Neuronal stem cell (in vitro differentiated cells): Measurements from ENCODE around the gene SLC7A10.

Experiments
- DNase-seq: peaks from one replicate; pipeline ENCODE4 v3.0.0-alpha.2; 2013; ENCODE audit warnings: low spot score
- H2AFZ ChIP-seq: one replicate; pipeline ENCODE4 v1.6.1; 2013; ENCODE audit warnings: mild to moderate bottlenecking, low read length, inconsistent platforms
- H2AK5ac ChIP-seq: 2 replicates; pipeline ENCODE4 v1.6.1; 2013; ENCODE audit warnings: low read depth, mild to moderate bottlenecking, inconsistent platforms, low read length, moderate library complexity, mixed read lengths
- H2BK120ac ChIP-seq: 2 replicates; pipeline ENCODE4 v1.6.1; 2013; ENCODE audit warnings: low read depth, mild to moderate bottlenecking, inconsistent platforms, low read length, moderate library complexity, mixed read lengths
- H2BK12ac ChIP-seq: one replicate; pipeline ENCODE4 v1.6.1; 2013; ENCODE audit warnings: low read length, inconsistent platforms
- H2BK15ac ChIP-seq: 2 replicates; pipeline ENCODE4 v1.6.1; 2013; ENCODE audit warnings: mild to moderate bottlenecking, low read length, inconsistent platforms, mixed read lengths
- H2BK5ac ChIP-seq: one replicate; pipeline ENCODE4 v1.6.1; 2013; ENCODE audit warnings: inconsistent platforms, mild to moderate bottlenecking, low read length, moderate library complexity
- H3K14ac ChIP-seq: one replicate; pipeline ENCODE4 v1.6.1; 2013; ENCODE audit warnings: low read length, inconsistent platforms
- H3K18ac ChIP-seq: 2 replicates; pipeline ENCODE4 v1.6.1; 2013; ENCODE audit warnings: low read length, inconsistent platforms
- H3K23ac ChIP-seq: 2 replicates; pipeline ENCODE4 v1.6.1; 2013; ENCODE audit warnings: low read depth, mild to moderate bottlenecking, mixed read lengths, low read length, inconsistent platforms; ENCODE audit not compliant: poor library complexity
- H3K27ac ChIP-seq: replicated peaks from 3 replicates; pipeline ENCODE4 v1.5.1; 2013; ENCODE audit warnings: low read length, inconsistent platforms
- H3K27me3 ChIP-seq, 3 experiments: 2 replicates each; pipeline ENCODE4 v1.6.1; 2013; ENCODE audit warnings: low read length in 3 of 3, mild to moderate bottlenecking in 2 of 3, inconsistent platforms in 1 of 3, low read depth in 1 of 3, mixed read lengths in 1 of 3, moderate library complexity in 1 of 3; ENCODE audit not compliant: control insufficient read depth in 3 of 3, insufficient read depth in 3 of 3
- H3K36me3 ChIP-seq, 2 donors: replicated peaks in 1 of 2; 2 replicates each; pipeline ENCODE4 v1.6.1; 2013; ENCODE audit warnings: low read length in 2 of 2; ENCODE audit not compliant: control insufficient read depth in 2 of 2, insufficient read depth in 2 of 2
- H3K4ac ChIP-seq: 2 replicates; pipeline ENCODE4 v1.6.1; 2013; ENCODE audit warnings: inconsistent platforms, mild to moderate bottlenecking, low read length, moderate library complexity
- H3K4me1 ChIP-seq, 2 donors: 1 replicate in 1 of 2; 2 replicates in 1 of 2; pipeline ENCODE4 v1.6.1; 2013; ENCODE audit warnings: low read length in 2 of 2, low read depth in 1 of 2; ENCODE audit not compliant: control insufficient read depth in 2 of 2, insufficient read depth in 1 of 2
- H3K4me2 ChIP-seq: one replicate; pipeline ENCODE4 v1.6.1; 2013; ENCODE audit warnings: mild to moderate bottlenecking, low read length, inconsistent platforms; ENCODE audit not compliant: insufficient read depth, poor library complexity, severe bottlenecking
- H3K4me3 ChIP-seq, 2 donors: 2 replicates each; pipeline ENCODE4 v1.5.1; 2013; ENCODE audit warnings: low read length in 2 of 2, mild to moderate bottlenecking in 2 of 2, inconsistent platforms in 1 of 2, moderate library complexity in 1 of 2
- H3K79me1 ChIP-seq: one replicate; pipeline ENCODE4 v1.6.1; 2013; ENCODE audit warnings: low read depth, mild to moderate bottlenecking, inconsistent platforms, low read length, moderate library complexity
- H3K9ac ChIP-seq: one replicate; pipeline ENCODE4 v1.6.1; 2013; ENCODE audit warnings: mild to moderate bottlenecking, low read depth, low read length, inconsistent platforms; ENCODE audit not compliant: poor library complexity
- H3K9me3 ChIP-seq, 2 donors: replicated peaks in 1 of 2; 2 replicates each; pipeline versions ENCODE3 to v1.6.1; 2013; ENCODE audit warnings: low read length in 2 of 2, mild to moderate bottlenecking in 2 of 2, inconsistent platforms in 1 of 2, low read depth in 1 of 2, mixed read lengths in 1 of 2, moderate library complexity in 1 of 2; ENCODE audit not compliant: control insufficient read depth in 2 of 2, insufficient read depth in 1 of 2
- H4K8ac ChIP-seq: one replicate; pipeline ENCODE4 v1.6.1; 2013; ENCODE audit warnings: low read depth, mild to moderate bottlenecking, inconsistent platforms, low read length, moderate library complexity
- H4K91ac ChIP-seq: one replicate; pipeline ENCODE4 v1.6.1; 2013; ENCODE audit warnings: low read length, low read depth, mild to moderate bottlenecking, inconsistent platforms; ENCODE audit not compliant: poor library complexity
- WGBS, 2 donors: extraction: QIAGEN DNeasy Blood & Tissue Kit; methylation state at CpG; one replicate each; pipeline ENCODE4 v1.1.7; 2013; ENCODE audit warnings: missing lambda C conversion rate in 2 of 2, mixed read lengths in 1 of 2; ENCODE audit not compliant: insufficient read length in 2 of 2, insufficient replicate concordance in 1 of 2; ENCODE audit errors: extremely low coverage in 2 of 2; 5-methylcytosine and 5-hydroxymethylcytosine counted together

Gene SLC7A10

DNA sequence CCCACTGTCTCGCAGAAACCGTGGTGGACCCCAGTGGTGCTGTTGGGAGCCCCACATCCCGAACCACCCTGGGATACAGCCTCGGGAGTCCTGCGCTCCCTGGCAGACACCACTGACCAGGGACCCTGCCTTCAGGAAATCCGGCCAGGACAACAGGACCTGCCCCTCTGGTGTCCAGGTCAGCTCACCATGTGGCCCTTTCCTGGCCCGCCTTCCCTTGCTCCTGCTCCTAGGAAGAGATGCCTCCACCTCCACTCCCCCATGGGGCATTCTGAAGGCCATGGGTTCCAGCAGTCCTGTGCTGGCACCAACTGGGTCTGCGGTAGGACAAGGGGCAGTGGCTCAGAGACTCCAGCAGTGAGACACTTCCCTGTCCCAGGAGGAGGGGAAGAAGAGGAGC lies 22.5 kb upstream of the SLC7A10 start:
- Histone ChIP-seq H3K27me3 (peaks cover 0 to 3% (median 0%) of the 10 kb centered on the region in 3 experiments), H2BK15ac (no peak overlapping the region), H3K4me3 (no peak overlapping the region), H2BK5ac (no peak overlapping the region), H3K4me2 (no peak overlapping the region), H3K79me1 (peaks cover 2% of the 10 kb centered on the region), H2AFZ (no peak overlapping the region), H3K18ac (no peak overlapping the region), H4K8ac (peak overlapping the region; percentile 25), H3K36me3 (no peaks in the 10 kb centered on the region), H3K23ac (peak overlapping the region; percentile 10), H3K4ac (no peak overlapping the region), H4K91ac (no peak overlapping the region), H3K14ac (no peak overlapping the region), H2AK5ac (no peak overlapping the region), H3K4me1 (peaks cover 0 to 4% of the 10 kb centered on the region in 2 donors), H2BK12ac (no peak overlapping the region), H3K9ac (no peak overlapping the region), H3K9me3 (peaks cover 12 to 14% of the 10 kb centered on the region in 2 donors), H3K27ac (no peak overlapping the region), H2BK120ac (no peak overlapping the region)
- DNase-seq = no peak
- WGBS, 2 donors = no CpG with 5 or more reads among the region's 8 CpGs

DNA sequence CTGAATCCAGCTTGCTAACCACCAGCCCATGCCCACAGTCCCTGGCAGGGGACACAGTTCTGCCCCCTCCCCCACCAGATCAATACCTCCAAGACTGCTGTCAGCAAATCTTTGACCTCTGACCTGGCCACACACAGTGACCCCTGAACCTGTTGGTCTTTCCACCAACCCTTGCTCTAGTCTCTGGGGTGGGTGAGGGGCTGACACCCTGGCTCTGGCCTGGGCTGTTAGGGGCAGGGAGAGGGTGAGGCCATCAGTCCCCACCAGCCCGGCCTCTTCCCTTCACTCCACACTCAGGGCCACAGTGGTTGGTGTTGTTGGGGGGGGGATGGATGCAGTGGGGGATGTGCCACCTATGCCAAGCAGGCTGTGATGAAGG lies 21.8 kb upstream of the SLC7A10 start:
- H3K4me2 ChIP-seq = no peak overlapping the region
- no CpG with 5 or more reads among the region's 1 CpG for WGBS, 2 donors
- H3K9ac ChIP-seq = no peak overlapping the region
- no peak overlapping the region for H4K8ac ChIP-seq
- peaks cover 0 to 3% (median 0%) of the 10 kb centered on the region in 3 experiments for H3K27me3 ChIP-seq
- H2BK120ac ChIP-seq = no peak overlapping the region
- no peak overlapping the region for H3K4ac ChIP-seq
- no peaks in the 10 kb centered on the region for H3K36me3 ChIP-seq
- no peak overlapping the region for H4K91ac ChIP-seq
- H3K14ac ChIP-seq = no peak overlapping the region
- peak overlapping the region; percentile 59 for H2AK5ac ChIP-seq
- peaks cover 2% of the 10 kb centered on the region for H3K79me1 ChIP-seq
- H3K27ac ChIP-seq = no peak overlapping the region
- no peak overlapping the region for H3K23ac ChIP-seq
- peak overlapping the region; percentile 72 for H3K18ac ChIP-seq
- no peak for DNase-seq
- no peak overlapping the region for H2BK12ac ChIP-seq
- peaks cover 12 to 14% of the 10 kb centered on the region in 2 donors for H3K9me3 ChIP-seq
- H2AFZ ChIP-seq = no peak overlapping the region
- no peak overlapping the region for H3K4me3 ChIP-seq
- peaks cover 0 to 4% of the 10 kb centered on the region in 2 donors for H3K4me1 ChIP-seq
- no peak overlapping the region for H2BK15ac ChIP-seq
- H2BK5ac ChIP-seq = no peak overlapping the region

DNA sequence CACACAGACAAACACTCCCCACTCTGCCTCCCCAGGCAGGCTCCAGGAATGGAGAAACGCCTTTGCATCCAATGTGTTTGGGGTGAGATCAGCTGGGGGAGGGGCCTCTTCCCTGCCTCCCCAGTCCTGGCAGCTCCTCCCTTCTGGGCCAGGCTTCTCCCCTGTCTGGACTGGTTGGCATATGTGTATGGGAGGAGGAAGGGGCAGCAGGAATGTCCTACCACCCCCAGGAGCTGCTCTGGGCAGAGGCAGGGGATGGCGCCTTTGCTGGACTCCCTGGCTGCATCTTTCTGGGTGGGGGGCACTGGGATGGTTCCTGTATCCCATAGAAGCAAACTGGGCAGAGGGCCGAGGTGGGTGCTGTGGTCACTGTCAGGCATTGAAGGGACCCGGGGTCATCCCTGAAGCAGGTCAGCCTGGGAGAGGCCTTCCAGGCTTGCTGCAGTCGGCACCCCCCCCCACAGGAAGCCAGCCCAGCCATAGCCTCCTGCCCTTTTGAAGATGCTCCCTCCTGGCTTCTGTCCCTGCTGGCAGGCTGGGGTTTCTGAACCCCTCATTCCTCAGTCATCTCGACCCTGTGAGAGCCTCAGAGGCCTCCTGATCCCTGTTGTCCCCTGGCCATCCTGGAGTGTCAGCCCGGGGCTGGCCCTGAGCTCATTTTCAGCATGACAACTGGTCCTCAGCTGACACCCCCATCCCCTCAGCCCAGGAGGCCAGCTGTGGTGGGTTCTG lies 21.2 kb upstream of the SLC7A10 start:
- Histone ChIP-seq H3K9ac (no peak overlapping the region), H2BK15ac (no peak overlapping the region), H2BK12ac (no peak overlapping the region), H2AK5ac (no peak overlapping the region), H3K27ac (no peak overlapping the region), H3K4me2 (no peak overlapping the region), H2BK120ac (no peak overlapping the region), H3K18ac (no peak overlapping the region), H4K91ac (no peak overlapping the region), H3K4me3 (no peak overlapping the region), H2BK5ac (no peak overlapping the region), H3K23ac (no peak overlapping the region), H3K27me3 (peaks cover 0 to 3% (median 0%) of the 10 kb centered on the region in 3 experiments), H3K4me1 (peaks cover 0 to 4% of the 10 kb centered on the region in 2 donors), H3K4ac (no peak overlapping the region), H3K36me3 (no peaks in the 10 kb centered on the region), H2AFZ (no peak overlapping the region), H3K9me3 (peaks cover 12 to 14% of the 10 kb centered on the region in 2 donors), H3K79me1 (peaks cover 2% of the 10 kb centered on the region), H3K14ac (no peak overlapping the region), H4K8ac (no peak overlapping the region)
- WGBS, 2 donors = no CpG with 5 or more reads among the region's 7 CpGs
- no peak for DNase-seq

DNA sequence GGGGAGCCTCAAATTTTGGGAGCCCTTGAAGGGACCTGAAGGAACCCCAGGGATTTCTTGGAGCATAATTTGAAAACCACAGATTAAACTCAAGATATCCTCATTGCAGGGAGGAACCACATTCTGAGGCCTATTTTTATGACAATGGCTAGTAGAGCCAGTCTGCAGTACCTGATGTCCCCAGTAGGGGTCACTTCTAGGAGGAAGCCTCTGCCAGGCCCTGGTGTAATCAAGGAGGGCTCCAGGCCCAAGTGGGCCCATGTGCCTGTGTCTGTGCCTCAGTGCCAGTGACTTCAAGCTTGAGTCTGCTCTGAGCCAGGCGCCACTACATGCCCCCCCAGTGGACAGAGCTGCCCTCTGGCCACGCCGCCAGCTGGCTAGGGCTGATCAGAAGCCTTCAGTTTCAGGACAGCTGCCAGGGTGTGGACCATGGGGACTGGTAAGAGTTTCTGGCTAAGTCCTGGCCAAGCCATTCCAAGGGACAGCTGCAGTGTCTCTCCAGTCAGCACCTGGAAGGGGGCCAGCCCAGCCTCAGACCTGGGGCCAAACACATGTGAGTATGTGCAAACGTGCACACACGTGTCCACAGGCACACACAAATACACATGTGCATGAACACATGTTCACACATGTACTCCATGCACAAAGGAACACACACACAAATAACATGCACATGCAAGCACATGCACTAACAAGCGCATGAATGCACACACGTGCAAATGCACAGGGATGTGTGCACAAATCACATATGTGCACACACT lies 20.5 kb upstream of the SLC7A10 start:
- Histone ChIP-seq H3K36me3 (no peaks in the 10 kb centered on the region), H3K27ac (no peak overlapping the region), H4K91ac (peak overlapping the region; percentile 40), H3K9me3 (peaks cover 12 to 14% of the 10 kb centered on the region in 2 donors), H3K79me1 (peaks cover 2% of the 10 kb centered on the region), H3K9ac (no peak overlapping the region), H2AFZ (no peak overlapping the region), H2BK120ac (no peak overlapping the region), H3K4me3 (peak overlapping the region in 1 of 2 donors; percentile 31), H3K27me3 (peaks cover 0 to 3% (median 0%) of the 10 kb centered on the region in 3 experiments), H3K4me2 (no peak overlapping the region), H3K23ac (no peak overlapping the region), H2BK15ac (no peak overlapping the region), H2AK5ac (no peak overlapping the region), H3K4me1 (peaks cover 0 to 4% of the 10 kb centered on the region in 2 donors), H3K4ac (no peak overlapping the region), H4K8ac (no peak overlapping the region), H2BK12ac (no peak overlapping the region), H2BK5ac (no peak overlapping the region), H3K18ac (no peak overlapping the region), H3K14ac (no peak overlapping the region)
- DNase-seq = no peak
- no CpG with 5 or more reads among the region's 7 CpGs for WGBS, 2 donors
